Lower leg skin (tissue), 3 donors: Measurements from ENCODE around the gene JARID2.
"Not testable (repeated sequence)": the region's sequence is repeated elsewhere in the genome, so short reads cannot be mapped to it uniquely, and the experiment has no call there.

Experiments
- POLR2A ChIP-seq, 2 donors: fragments of 450-650 bp; IDR thresholded peaks; one replicate each; pipeline ENCODE4 v1.6.1; 2016 to 2017; ENCODE audit warnings: antibody characterized with exemption in 2 of 2, mild to moderate bottlenecking in 1 of 2, moderate library complexity in 1 of 2
- TF ChIP-seq, protein P1 (sequence below), 3 donors: fragments of 450-650 bp; IDR thresholded peaks; one replicate each; pipeline ENCODE4 v1.5.1; 2016; ENCODE audit warnings: antibody characterized with exemption in 3 of 3, mild to moderate bottlenecking in 3 of 3, moderate library complexity in 2 of 3

DNA sequence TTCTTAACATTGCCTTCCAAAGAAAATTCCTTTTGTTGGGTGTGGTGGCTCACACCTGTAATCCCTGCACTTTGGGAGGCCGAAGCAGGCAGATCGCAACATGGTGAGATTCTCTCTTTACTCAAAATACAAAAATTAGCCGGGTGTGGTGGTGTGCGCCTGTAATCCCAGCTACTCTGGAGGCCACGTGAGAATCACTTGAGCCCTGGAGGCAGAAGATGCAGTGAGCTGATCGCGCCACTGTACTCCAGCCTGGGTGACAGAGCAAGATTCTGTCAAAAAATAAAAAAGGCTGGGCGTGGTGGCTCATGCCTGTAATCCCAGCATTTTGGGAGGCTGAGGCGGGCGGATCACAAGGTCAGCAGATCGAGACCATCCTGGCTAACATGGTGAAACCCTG is 77.7 kb downstream of the JARID2 start:
- TF ChIP-seq, protein P1, sequence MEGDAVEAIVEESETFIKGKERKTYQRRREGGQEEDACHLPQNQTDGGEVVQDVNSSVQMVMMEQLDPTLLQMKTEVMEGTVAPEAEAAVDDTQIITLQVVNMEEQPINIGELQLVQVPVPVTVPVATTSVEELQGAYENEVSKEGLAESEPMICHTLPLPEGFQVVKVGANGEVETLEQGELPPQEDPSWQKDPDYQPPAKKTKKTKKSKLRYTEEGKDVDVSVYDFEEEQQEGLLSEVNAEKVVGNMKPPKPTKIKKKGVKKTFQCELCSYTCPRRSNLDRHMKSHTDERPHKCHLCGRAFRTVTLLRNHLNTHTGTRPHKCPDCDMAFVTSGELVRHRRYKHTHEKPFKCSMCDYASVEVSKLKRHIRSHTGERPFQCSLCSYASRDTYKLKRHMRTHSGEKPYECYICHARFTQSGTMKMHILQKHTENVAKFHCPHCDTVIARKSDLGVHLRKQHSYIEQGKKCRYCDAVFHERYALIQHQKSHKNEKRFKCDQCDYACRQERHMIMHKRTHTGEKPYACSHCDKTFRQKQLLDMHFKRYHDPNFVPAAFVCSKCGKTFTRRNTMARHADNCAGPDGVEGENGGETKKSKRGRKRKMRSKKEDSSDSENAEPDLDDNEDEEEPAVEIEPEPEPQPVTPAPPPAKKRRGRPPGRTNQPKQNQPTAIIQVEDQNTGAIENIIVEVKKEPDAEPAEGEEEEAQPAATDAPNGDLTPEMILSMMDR (IDR thresholded peaks at IDR 0.05): not testable (repeated sequence)
- TF ChIP-seq POLR2A (IDR thresholded peaks at IDR 0.05): not testable (repeated sequence)
